CD14-positive monocyte (primary cell): Measurements from ENCODE around the gene BRD9. TPM values are rescaled to one million over a fixed set of nuclear protein-coding genes. Genes with fewer than 3 reads are reported as not detected.

ENCODE experiments used
- DNase-seq, 3 donors: peaks; one replicate each; pipeline ENCODE4 v3.0.0-alpha.2; 2011 to 2022
- H2AFZ ChIP-seq: 2 replicates; pipeline ENCODE4 v1.6.0; 2012; ENCODE audit warnings: mild to moderate bottlenecking, low read depth, low read length, inconsistent platforms; ENCODE audit not compliant: insufficient read depth, poor library complexity, severe bottlenecking
- H3K27ac ChIP-seq, 2 donors: 1 replicate in 1 of 2; 2 replicates in 1 of 2; pipeline ENCODE4 v1.5.1; 2012 to 2013; ENCODE audit warnings: low read length in 2 of 2, control low read depth in 1 of 2, inconsistent platforms in 1 of 2, low read depth in 1 of 2, mild to moderate bottlenecking in 1 of 2
- H3K27me3 ChIP-seq, 2 donors: one replicate each; pipeline versions ENCODE4 v1.6.0 to v1.6.1; 2011 to 2013; ENCODE audit warnings: low read length in 2 of 2; ENCODE audit not compliant: control insufficient read depth in 2 of 2, insufficient read depth in 2 of 2
- H3K36me3 ChIP-seq, 2 donors: replicated peaks in 1 of 2; 1 replicate in 1 of 2; 2 replicates in 1 of 2; pipeline versions ENCODE4 v1.5.1 to v1.6.1; 2012 to 2013; ENCODE audit warnings: low read length in 2 of 2, control low read depth in 1 of 2, inconsistent platforms in 1 of 2, mild to moderate bottlenecking in 1 of 2; ENCODE audit not compliant: insufficient read depth in 2 of 2, control insufficient read depth in 1 of 2
- H3K4me1 ChIP-seq, 2 donors: 1 replicate in 1 of 2; 2 replicates in 1 of 2; pipeline versions ENCODE4 v1.5.1 to v1.6.1; 2012 to 2013; ENCODE audit warnings: low read length in 2 of 2, control low read depth in 1 of 2, inconsistent platforms in 1 of 2, mild to moderate bottlenecking in 1 of 2, moderate library complexity in 1 of 2; ENCODE audit not compliant: insufficient read depth in 2 of 2, control insufficient read depth in 1 of 2
- H3K4me2 ChIP-seq: replicated peaks from 2 replicates; pipeline ENCODE3; 2012; ENCODE audit warnings: low read length, moderate library complexity, mild to moderate bottlenecking; ENCODE audit not compliant: poor library complexity, severe bottlenecking; ENCODE audit errors: extremely low read depth
- H3K4me3 ChIP-seq, 3 experiments: fragments of 200-600 bp in 1 of 3; sonication (generic) in 1 of 3; replicated peaks in 1 of 3; 1 replicate in 2 of 3; 2 replicates in 1 of 3; pipeline ENCODE4 v1.5.1; 2011 to 2013; ENCODE audit warnings: low read length in 3 of 3, mild to moderate bottlenecking in 3 of 3, control low read depth in 2 of 3, low read depth in 2 of 3, inconsistent platforms in 1 of 3, moderate library complexity in 1 of 3
- H3K79me2 ChIP-seq: 2 replicates; pipeline ENCODE4 v1.6.0; 2012; ENCODE audit warnings: mild to moderate bottlenecking, control low read depth, inconsistent platforms, low read length, moderate library complexity; ENCODE audit not compliant: insufficient read depth
- H3K9ac ChIP-seq: 2 replicates; pipeline ENCODE4 v1.6.0; 2017; ENCODE audit warnings: low read length, mild to moderate bottlenecking; ENCODE audit not compliant: insufficient read depth, poor library complexity, severe bottlenecking
- H3K9me3 ChIP-seq, 2 donors: replicated peaks in 1 of 2; 1 replicate in 1 of 2; 2 replicates in 1 of 2; pipeline versions ENCODE4 v1.5.1 to v1.6.1; 2012 to 2013; ENCODE audit warnings: low read length in 2 of 2, control low read depth in 1 of 2; ENCODE audit not compliant: control insufficient read depth in 1 of 2, insufficient read depth in 1 of 2
- H4K20me1 ChIP-seq: 2 replicates; pipeline ENCODE4 v1.6.0; 2012; ENCODE audit warnings: mild to moderate bottlenecking, low read length, control low read depth, moderate library complexity; ENCODE audit not compliant: insufficient read depth
- H3K27ac Mint-ChIP-seq, 7 donors: one replicate each; pipeline ENCODE4 v1.8.0; 2020; ENCODE audit warnings: mild to moderate bottlenecking in 7 of 7, mixed read lengths in 7 of 7, moderate library complexity in 6 of 7, inconsistent platforms in 2 of 7
- H3K27me3 Mint-ChIP-seq, 3 donors: one replicate each; pipeline ENCODE4 v1.8.0; 2021 to 2022; ENCODE audit warnings: low read depth in 3 of 3, mild to moderate bottlenecking in 3 of 3, mixed read lengths in 3 of 3, moderate library complexity in 3 of 3, inconsistent platforms in 1 of 3
- H3K36me3 Mint-ChIP-seq, 2 donors: one replicate each; pipeline ENCODE4 v1.8.0; 2020; ENCODE audit warnings: mixed read lengths in 2 of 2, inconsistent platforms in 1 of 2, mild to moderate bottlenecking in 1 of 2
- H3K4me1 Mint-ChIP-seq: one replicate; pipeline ENCODE4 v1.8.0; 2020; ENCODE audit warnings: mild to moderate bottlenecking, mixed read lengths
- H3K4me3 Mint-ChIP-seq, 2 donors: one replicate each; pipeline ENCODE4 v1.8.0; 2020; ENCODE audit warnings: mild to moderate bottlenecking in 2 of 2, mixed read lengths in 2 of 2, moderate library complexity in 1 of 2
- H3K9me3 Mint-ChIP-seq, 7 donors: one replicate each; pipeline ENCODE4 v1.8.0; 2020 to 2022; ENCODE audit warnings: mixed read lengths in 7 of 7, mild to moderate bottlenecking in 6 of 7, moderate library complexity in 6 of 7, inconsistent platforms in 2 of 7
- WGBS: methylation state at CpG from one replicate; pipeline ENCODE4 v1.1.5; 2013; ENCODE audit warnings: missing lambda C conversion rate; ENCODE audit not compliant: insufficient coverage; 5-methylcytosine and 5-hydroxymethylcytosine counted together
- intact Hi-C, 2 donors: fragments of 100-400 bp; cut with micrococcal nuclease; formaldehyde crosslinking; loops; one replicate each; pipeline versions ENCODE4 v1.15.0 to v1.15.1; 2023
- polyA plus RNA-seq, 3 donors: library from polyadenylated mRNA; depleted of rRNA in 1 of 3; unstranded in 2 of 3; stranded (reverse) in 1 of 3; fragments of 300-500 nt in 2 of 3; fragments of >200 nt in 1 of 3; fragmentation: Illumina TruSeq in 2 of 3; gene quantifications; 1 replicate in 2 of 3; 2 replicates in 1 of 3; pipeline ENCODE4 v1.2.3, GENCODE V29; 2012 to 2021
- TF ChIP-seq, protein P1 (sequence below): fragments of 200-600 bp; IDR thresholded peaks from one replicate; pipeline ENCODE4 v1.8.0; 2022; ENCODE audit warnings: antibody characterized with exemption, mild to moderate bottlenecking

The BRD9 gene
- polyA plus RNA-seq, 3 donors = 5.3 to 22.7 (median 9.3) TPM

DNA sequence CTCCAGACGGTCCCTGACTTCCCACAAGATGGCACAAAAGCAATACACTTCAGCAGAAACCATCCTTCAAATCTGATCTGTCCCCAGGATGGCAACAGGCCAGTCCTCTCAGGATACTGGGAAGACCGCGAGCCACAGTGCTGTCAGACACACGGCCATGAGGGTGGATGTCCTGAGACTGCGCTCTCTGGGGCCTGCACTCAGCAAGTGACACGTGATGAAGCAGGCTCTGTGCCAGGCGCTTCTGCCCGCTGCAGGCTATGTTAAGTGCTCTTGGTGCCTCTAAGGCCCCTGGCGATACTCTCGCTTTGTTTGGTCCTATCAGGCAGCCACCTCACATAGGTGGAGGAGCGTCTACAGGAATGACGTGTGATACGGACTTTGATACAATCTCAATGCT is 7.1 kb downstream of the BRD9 start:
- Histone ChIP-seq H3K4me1 (no peaks in the 10 kb centered on the region), H3K27ac (no peak overlapping the region), H3K27me3 (no peaks in the 10 kb centered on the region), H3K4me3 (no peak overlapping the region), H3K36me3 (peaks cover 98 to 100% of the 10 kb centered on the region in 2 donors), H3K4me2 (no peak overlapping the region), H4K20me1 (peaks cover 69% of the 10 kb centered on the region), H3K9ac (no peak overlapping the region), H3K79me2 (peaks cover 25% of the 10 kb centered on the region), H3K9me3 (no peaks in the 10 kb centered on the region), H2AFZ (no peak overlapping the region)
- no peak overlapping the region for H3K4me3 Mint-ChIP-seq
- peaks cover 0 to 10% (median 0%) of the 10 kb centered on the region in 7 donors for H3K9me3 Mint-ChIP-seq
- WGBS = 99% methylated on average over 11 of the region's 13 CpGs
- no peak for DNase-seq
- peaks cover 7% of the 10 kb centered on the region for H3K4me1 Mint-ChIP-seq
- H3K27me3 Mint-ChIP-seq = peaks cover 0 to 2% (median 0%) of the 10 kb centered on the region in 3 donors
- intact Hi-C loops = loop anchor here in 1 of 2 donors (10.0 kb wide), 1 partner anchor 919 kb away; the partner anchor contains the start of gene NDUFS6
- TF ChIP-seq, protein P1, sequence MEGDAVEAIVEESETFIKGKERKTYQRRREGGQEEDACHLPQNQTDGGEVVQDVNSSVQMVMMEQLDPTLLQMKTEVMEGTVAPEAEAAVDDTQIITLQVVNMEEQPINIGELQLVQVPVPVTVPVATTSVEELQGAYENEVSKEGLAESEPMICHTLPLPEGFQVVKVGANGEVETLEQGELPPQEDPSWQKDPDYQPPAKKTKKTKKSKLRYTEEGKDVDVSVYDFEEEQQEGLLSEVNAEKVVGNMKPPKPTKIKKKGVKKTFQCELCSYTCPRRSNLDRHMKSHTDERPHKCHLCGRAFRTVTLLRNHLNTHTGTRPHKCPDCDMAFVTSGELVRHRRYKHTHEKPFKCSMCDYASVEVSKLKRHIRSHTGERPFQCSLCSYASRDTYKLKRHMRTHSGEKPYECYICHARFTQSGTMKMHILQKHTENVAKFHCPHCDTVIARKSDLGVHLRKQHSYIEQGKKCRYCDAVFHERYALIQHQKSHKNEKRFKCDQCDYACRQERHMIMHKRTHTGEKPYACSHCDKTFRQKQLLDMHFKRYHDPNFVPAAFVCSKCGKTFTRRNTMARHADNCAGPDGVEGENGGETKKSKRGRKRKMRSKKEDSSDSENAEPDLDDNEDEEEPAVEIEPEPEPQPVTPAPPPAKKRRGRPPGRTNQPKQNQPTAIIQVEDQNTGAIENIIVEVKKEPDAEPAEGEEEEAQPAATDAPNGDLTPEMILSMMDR = no peak
- H3K27ac Mint-ChIP-seq = peak overlapping the region in 2 of 7 donors; percentile 16 to 66
- H3K36me3 Mint-ChIP-seq = peaks cover 96 to 99% of the 10 kb centered on the region in 2 donors

DNA sequence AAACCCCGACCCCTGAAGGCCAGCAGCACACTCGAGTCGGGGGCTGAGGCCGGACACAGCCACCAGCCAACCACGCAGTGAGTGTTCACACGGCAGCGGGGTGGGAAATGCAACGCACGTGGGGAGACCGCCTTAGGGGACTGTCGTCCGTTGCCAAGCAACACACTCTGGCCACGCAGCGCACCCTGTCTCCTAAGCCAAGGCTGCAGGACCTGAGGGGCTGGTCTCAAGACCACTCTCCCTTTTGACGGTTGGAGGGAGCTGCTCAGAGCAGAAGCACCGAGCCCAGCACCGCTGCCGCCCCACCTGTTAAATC is 7.5 kb downstream of the BRD9 start:
- no peak for DNase-seq
- peaks cover 93 to 97% of the 10 kb centered on the region in 2 donors for H3K36me3 Mint-ChIP-seq

More for the DNA sequence above, 7.5 kb downstream of the BRD9 start:
- WGBS = 99% methylated on average over 18 of the region's 18 CpGs
- H3K27me3 Mint-ChIP-seq = peaks cover 0 to 2% (median 0%) of the 10 kb centered on the region in 3 donors
- H3K27ac ChIP-seq = no peak overlapping the region
- peaks cover 0 to 10% (median 0%) of the 10 kb centered on the region in 7 donors for H3K9me3 Mint-ChIP-seq
- H3K4me3 ChIP-seq = no peak overlapping the region
- H3K9me3 ChIP-seq = no peaks in the 10 kb centered on the region
- peak overlapping the region in 1 of 7 donors; percentile 22 for H3K27ac Mint-ChIP-seq
- no peak overlapping the region for H3K9ac ChIP-seq
- intact Hi-C loops = loop anchor here in 1 of 2 donors (10.0 kb wide), 1 partner anchor 920 kb away; the partner anchor contains the start of gene NDUFS6
- H3K4me1 ChIP-seq = no peaks in the 10 kb centered on the region
- H3K4me2 ChIP-seq = no peak overlapping the region
- TF ChIP-seq, protein P1 = no peak
- H3K4me3 Mint-ChIP-seq = no peak overlapping the region
- H4K20me1 ChIP-seq = peaks cover 65% of the 10 kb centered on the region
- no peak overlapping the region for H2AFZ ChIP-seq
- peaks cover 21% of the 10 kb centered on the region for H3K79me2 ChIP-seq
- H3K4me1 Mint-ChIP-seq = peaks cover 7% of the 10 kb centered on the region
- H3K36me3 ChIP-seq = peaks cover 94 to 99% of the 10 kb centered on the region in 2 donors
- no peaks in the 10 kb centered on the region for H3K27me3 ChIP-seq
